Activated CD4-positive, CD25-positive, alpha-beta regulatory T cell treated with anti-CD3 and anti-CD28 coated beads, Interleukin-2, amount 50 U/mL, for 24 hours (primary cell): Measurements from ENCODE around the gene UVSSA.
"Not testable (repeated sequence)": the region's sequence is repeated elsewhere in the genome, so short reads cannot be mapped to it uniquely, and the experiment has no call there.

Experiments used
- ATAC-seq, 2 donors: fragments of 150-1000 bp; cut with Tn5 transposase; one replicate each; pipeline ENCODE4 v1.10.0; 2021; ENCODE audit warnings: mild to moderate bottlenecking in 1 of 2, moderate library complexity in 1 of 2

Gene UVSSA

DNA sequence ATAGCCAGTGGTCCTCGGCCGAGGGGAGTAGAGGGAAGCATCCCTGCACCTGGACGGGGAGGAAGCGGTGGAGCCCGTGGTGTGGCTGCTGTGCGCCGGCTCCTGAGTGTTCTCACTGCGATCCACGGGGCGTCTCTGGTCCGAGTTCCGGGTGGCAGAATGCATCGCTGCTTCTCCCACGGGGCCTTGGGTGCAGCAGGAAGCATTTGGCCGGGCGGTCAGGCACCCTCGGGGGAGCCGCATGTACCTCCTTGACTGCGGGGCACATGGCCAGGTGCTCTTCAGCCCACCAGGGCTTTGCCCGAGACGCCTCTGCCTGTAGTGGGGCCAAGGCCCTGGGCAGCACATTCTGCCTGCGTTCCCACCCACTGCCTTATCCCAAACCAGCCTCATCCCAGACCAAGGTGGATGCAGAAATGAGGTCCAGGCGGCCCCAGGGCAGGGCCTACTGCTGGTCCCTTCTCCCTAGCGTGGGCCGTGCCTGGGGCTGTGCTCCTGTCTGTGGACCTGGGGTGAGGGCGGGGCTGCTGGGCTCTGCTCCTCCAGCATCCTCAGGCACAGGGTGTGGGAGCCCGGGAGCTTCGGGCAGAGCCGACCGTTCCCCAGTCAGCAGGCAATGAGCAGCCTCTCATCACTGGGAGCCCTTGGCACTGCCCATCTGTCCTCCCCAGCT, 31.7 kb downstream of the UVSSA start:
- ATAC-seq = no peak

DNA sequence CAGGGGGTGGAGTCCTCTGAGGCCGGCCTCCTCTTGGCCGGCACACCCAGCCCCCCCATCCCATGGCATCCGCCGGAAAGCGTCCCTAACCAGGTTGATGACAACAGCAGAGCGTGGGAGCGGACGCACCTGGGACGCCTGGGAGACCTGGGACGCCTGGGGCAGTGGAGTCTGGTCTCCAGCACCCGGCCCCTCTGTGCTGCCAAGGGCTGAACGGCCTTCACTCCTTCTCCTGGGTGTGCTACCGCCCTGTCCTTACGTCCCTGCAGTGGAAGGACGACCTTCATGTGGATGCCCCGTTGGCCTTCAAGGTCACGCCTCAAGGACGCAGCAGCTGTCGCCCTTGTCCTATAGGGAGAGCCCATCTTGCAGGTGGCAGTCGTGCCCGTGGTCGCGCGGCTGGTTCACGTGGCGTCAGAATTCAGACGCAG, 32.4 kb downstream of the UVSSA start:
- ATAC-seq = no peak

DNA sequence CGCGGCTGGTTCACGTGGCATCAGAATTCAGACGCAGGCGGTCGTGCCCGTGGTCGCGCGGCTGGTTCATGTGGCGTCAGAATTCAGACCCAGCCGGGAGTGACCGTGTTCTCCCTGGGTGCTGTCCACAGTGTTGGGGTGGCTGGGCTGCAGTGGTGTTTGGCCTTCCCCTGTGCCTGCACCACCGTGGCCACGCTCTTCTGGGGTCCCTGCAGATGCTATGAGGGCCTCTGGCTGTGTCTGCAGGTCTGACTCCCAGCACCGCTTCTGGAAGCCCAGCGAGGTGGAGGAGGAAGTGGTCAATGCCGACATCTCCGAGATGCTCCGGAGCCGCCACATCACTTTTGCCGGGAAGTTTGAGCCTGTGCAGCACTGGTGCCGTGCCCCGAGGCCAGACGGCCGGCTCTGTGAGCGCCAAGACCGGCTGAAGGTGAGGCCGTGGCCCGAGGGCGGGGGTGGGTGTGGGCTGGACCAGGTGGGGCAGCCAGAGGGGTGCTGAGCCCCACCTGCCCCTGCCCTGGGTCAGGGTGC, 32.9 kb downstream of the UVSSA start:
- no peak for ATAC-seq

DNA sequence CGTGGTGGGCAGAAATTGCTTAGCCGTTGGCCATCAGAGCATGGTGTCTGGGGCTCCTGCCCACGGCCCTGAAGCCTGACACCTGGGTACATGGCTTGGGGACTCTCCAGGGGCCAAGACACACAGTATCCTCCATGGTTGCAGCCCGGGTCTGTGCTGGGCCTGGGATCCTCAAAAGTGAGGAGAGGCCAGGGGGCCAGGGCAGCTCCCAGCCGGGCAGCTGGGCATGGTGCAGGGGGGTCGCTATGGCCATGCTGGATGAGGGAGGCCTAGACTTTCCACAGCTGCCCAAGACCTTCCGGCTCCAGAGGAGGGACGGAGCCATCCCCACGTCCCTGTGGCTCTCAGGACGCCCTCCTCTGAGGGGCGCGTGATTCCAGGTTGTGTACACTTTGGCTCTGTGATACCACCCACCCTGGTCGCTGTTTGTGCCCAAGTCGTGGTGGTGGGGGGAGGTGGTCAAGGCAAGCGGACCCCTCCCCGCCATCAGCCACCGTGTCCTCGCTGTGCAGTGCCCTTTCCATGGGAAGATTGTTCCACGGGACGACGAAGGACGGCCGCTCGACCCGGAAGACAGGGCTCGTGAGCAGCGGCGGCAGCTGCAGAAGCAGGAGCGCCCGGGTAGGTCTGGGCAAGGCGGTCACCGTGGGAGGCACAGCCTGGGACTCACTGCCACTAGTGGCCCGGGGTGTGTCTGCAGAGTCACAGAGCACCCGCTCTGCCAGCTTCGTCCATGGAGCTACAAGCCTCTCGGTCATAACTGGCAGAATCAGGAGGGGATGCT, 33.6 kb downstream of the UVSSA start:
- ATAC-seq = no peak

DNA sequence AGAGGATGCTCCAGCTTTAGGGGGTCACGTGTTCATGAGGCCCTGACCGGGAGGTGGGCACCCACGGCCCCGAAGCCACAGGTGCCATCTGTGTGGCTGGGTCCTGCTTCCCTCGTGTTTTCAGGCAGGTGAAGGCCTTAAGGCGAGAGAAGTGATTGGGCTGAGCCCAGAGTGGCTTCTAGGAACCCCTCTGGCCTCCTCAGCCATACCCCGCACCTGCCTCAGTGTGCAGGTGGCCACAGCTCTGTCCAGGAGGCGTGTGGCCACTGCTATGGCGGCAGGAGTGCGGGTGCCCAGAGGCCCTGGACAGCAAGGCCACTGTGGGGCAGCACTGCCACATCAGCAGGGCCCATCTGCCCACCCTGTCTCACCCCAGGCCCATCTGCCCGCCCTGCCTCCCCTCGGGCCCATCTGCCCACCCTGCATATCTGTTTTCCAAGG, 34.2 kb downstream of the UVSSA start:
- ATAC-seq = no peak

DNA sequence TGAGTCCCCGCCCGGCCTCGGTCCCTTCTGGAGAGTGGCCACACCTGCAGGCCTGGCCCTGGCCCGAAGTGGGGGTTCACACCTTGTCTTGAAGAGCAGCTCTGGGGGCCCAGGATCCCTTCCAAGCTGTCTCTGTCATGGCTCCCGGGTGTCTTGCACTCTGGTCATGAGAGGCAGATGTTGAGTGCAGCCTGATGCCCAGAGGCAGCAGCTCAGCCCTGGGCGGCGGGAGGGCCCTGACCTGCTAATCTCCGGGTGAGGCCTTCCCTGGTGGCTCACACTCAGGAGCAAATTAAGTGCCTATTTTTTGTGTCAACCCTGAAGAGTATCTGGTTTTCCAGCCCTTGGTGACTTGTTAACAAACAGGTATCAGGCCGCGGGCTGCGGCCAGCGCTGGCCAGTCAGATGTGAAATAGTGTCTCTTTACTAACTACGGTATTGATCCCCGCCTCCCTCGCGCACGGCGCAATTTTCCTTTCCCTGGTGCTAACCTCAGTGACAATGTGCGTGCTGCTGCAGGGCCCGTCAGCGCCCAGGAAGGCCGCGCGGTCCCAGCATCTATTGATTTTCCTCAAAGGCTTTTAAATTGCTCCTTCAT, 35.0 kb downstream of the UVSSA start:
- ATAC-seq = no peak

DNA sequence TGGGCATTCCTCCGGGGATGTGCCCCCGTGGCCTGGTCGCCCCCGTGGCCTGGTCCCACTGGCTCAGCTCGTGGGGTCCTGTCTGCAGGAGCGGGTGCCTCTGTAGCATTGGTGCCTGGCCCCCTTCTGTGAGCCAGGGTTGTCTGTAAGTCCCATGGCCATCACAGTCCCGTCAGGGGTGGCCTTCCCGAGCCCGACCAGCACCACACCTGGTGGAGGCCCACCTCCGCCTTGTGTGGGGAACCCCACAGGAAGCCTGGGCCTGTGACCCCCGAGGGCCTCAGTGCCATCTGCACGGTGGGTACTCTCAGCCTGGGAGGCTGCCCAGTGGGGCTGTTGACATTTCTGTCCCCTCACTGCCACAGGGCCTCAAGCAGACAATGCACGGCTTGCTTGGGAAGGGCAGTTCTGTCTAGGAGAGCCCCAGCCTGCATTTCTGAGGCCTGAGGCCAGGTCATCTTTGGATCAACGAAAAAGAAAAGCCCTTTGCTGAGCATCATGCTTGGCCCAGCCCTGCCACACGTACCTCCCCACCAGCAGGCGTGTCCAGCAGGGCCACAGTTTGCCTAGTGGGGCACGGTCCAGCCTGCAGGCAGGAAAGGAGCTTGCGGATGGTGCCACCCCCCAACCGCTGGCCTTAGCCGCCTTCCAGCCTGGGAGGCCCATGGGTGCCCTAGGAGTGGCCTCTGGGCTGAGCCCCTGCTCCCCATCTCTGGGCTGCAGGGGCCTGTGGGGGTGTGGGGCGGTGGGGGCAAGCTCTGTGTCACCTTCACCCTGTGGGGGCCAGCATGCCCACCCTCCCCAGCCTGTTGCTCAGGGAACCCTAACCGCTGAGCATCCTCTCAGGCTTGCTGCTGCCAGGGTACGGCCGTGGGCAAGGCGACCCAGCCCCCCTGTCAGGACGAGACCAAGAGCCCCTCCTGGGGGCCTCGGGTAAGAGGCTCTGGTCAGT, 36.0 kb downstream of the UVSSA start:
- ATAC-seq = no peak

DNA sequence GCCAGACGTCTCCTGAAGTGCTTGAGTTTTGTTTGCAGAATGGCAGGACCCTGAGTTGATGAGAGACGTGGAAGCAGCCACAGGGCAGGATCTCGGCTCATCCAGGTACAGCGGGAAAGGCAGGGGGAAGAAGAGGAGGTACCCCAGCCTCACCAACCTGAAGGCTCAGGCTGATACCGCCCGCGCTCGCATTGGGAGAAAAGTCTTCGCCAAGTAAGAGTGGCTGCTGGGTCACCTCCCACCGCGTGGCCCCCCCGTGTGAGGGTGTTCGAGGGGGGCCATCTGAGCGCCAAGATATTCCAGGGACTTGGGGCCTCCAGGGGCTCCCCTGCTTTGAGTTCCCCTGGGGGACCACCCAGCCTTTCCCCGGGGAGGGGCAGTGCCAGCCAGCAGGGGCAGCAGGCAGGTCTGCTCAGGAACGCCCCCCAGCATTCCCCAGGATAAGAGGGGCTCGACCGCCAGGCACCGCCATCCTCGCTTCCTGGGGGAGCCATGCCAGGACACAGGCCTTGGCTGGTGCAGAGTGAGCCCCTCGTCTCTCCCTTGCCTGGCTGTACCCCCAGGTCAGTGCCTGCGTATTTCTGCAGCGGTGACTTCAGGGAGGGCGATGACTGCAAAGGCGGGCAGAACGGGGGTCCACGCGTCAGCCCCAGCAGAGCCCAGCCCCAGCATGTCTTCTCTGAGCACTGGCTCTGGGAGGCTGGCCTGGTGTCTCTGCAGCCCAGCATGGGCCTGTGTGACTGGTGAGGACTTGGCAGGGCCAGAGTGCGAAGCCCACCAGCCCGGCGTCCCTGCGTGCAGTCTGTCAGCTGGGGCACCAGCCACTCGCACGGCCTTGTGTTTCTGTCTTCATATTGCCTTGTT, 37.0 kb downstream of the UVSSA start:
- ATAC-seq = no peak

DNA sequence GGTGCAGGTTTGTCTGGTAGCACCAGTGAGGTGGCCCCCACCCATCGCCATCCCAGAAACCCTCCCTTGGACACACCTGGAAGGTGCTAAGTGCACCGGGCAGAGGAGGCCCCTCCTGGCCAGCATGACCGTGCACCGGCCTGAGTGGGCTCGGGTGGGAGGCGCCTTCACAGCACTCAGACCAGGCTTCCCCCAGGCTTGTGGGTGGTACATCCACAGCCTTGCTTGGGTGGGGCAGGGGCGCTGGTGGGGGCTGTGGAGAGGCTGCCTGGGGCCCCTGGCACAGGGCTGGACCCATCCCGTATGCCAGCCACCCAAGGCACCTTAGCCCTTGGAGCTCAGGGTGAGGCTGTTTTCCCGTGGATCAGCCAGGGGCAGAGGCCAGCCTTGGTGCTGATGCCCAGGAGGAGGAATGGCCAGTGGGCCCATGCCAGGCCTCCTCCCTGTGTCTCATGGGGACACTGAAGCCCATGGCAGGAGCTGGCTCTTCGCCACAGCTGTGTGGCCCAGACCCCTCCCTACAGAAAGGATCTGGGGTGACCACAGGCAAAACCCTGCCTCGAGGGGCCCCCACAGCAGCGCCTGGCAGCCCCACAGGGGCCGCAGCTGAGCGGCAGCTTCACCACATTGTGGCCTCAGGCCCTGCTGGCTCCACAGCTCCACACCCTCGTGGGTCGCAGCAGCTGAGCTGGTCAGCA, 37.8 kb downstream of the UVSSA start:
- ATAC-seq = no peak

DNA sequence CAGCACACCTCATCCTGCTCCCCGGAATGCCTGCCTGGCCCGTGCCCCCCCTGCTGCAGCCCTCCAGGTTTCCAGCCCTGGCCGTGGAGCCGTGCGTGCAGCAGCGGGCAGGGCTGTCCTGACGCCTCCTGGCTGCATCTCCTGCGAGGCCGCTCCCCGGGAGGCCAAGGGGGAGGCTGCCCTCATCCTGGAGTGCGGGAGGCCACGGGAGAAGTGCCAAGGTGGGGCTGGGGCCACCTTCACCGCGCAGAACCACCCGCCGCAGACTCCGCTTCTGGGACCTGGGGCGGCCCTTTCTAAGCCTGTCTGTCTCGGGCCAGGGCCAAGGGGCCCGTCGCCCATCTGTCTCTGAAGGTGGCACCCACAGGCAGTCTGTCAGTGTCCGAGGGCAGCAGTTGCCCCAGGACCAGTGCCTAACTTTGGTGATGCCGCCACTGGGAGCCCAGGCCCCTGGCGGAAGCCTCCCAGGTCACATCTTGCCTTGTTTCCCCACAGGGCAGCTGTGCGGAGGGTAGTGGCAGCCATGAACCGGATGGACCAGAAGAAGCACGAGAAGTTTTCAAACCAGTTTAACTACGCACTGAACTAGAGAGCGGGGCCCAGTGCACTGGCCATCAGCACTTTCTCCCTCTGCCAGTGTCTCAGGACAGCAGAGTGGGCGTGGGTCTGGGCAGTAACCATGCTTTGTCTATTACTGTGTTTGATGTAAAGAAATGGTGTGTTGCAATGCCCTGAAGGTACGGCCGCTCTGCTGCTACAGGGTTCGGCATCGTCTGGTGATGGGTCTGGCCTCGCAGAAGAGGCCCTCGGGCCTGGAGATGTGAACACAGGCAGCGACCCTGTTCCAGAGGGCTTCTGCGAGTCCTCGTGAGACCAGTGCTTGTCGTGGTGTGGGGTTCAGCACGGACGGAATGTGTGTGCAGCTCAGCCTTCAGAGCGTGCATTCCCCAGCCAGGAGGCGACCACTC, 38.6 kb downstream of the UVSSA start:
- ATAC-seq = no peak

DNA sequence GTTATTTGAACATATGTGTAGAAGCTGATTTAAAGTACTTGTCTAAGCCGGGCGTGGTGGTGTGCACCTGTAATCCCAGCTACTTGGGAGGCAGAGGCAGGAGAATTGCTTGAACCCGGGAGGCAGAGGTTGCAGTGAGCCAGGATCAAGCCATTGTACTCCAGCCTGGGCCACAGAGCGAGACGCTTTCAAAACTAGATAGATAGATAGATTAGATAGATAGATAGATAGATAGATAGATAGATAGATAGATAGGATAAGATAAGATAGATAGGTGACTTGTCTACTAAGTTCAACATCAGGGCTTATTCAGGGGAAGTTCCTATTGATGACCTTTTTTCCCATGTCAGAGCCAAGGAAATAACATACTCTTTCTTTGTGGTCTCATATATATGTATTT, 46.4 kb downstream of the UVSSA start:
- not testable (repeated sequence) for ATAC-seq

DNA sequence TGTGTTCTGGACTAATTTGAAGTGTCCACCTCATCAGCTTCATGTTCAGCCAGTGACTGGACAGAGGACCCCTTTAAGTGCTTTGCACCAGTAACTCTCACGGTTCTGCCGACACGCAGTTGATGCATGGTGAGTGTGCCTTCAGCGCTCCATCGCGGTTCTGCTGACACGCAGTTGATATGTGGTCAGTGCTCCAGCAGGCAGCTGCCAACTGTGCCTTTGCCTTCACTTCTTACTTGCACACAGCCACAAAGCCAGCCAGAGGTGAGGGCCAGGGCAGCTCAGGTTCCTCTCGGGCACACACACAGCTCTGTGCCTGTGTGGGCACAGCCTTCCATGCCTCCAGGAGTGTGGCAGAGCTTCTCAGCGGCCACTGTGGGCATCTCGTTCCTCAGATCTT, 46.9 kb downstream of the UVSSA start:
- ATAC-seq = no peak

DNA sequence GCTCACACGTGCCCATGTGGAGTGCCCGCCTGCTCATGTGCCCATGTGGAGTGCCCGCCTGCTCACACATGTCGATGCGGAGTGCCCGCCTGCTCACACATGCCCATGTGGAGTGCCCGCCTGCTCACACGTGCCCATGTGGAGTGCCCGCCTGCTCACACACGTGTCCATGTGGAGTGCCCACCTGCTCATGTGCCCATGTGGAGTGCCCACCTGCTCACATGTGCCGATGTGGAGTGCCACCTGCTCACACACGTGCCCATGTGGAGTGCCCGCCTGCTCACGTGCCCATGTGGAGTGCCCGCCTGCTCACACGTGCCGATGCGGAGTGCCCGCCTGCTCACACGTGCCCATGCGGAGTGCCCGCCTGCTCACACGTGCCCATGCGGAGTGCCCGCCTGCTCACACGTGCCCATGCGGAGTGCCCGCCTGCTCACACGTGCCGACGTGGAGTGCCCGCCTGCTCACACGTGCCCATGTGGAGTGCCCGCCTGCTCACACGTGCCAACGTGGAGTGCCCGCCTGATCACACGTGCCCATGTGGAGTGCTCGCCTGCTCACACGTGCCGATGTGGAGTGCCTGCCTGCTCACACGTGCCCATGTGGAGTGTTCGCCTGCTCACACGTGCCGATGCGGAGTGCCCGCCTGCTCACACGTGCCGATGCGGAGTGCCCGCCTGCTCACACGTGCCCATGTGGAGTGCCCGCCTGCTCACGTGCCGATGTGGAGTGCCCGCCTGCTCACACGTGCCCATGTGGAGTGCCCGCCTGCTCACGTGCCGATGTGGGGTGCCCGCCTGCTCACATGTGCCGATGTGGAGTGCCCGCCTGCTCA, 47.8 kb downstream of the UVSSA start:
- ATAC-seq = not testable (repeated sequence)

DNA sequence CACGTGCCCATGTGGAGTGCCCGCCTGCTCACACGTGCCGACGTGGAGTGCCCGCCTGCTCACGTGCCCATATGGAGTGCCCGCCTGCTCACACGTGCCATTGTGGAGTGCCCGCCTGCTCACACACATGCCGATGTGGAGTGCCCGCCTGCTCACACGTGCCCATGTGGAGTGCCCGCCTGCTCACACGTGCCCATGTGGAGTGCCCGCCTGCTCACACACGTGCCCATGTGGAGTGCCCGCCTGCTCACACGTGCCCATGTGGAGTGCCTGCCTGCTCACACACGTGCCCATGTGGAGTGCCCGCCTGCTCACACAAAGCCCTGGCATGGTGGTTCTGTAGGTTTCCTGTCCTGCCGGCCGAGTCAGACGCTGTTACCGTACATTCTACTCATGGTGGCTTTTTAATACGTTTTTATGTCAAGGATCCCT, 48.4 kb downstream of the UVSSA start:
- ATAC-seq = not testable (repeated sequence)

DNA sequence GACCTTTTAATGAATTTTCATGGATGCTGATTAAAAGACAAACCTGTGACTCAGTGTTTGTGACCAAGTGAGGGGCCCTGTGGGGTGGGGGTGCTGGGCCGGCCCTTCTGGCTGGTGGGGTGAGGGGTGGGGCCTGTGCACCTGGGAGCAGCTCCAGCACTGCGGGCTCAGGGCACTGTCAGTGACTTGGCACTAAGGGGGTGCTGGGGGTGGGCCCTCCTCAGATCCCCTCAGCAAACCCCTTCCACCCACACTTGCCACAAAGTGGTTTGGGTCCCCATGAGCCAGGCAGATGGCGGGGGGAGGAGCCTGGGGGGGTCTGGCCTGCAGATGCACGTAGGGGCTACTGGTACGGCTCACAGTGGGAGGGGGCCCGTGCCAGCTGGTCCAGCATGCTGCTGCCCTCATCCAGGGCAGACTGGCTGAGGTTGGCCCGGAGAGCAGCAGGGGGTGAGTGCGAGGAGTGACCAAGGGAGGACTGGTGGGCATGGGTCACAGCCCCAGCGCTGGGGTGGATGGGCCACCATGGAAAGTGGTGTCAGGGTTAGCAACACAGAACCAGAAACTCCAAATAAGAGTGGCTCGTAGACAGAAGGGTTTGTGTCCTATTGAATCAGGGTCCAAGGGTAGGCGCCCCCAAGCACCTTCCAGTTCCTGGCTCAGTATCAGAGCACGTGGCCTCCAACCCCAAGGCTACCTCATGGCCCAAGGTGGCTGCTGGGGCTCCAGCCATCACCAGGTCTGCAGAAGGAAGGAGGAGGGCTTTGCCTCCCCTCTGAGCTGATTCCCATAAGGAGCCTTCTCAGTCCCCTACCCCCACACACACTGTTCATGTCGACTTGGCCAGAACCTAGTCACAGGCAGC, 49.2 kb downstream of the UVSSA start:
- no peak for ATAC-seq

DNA sequence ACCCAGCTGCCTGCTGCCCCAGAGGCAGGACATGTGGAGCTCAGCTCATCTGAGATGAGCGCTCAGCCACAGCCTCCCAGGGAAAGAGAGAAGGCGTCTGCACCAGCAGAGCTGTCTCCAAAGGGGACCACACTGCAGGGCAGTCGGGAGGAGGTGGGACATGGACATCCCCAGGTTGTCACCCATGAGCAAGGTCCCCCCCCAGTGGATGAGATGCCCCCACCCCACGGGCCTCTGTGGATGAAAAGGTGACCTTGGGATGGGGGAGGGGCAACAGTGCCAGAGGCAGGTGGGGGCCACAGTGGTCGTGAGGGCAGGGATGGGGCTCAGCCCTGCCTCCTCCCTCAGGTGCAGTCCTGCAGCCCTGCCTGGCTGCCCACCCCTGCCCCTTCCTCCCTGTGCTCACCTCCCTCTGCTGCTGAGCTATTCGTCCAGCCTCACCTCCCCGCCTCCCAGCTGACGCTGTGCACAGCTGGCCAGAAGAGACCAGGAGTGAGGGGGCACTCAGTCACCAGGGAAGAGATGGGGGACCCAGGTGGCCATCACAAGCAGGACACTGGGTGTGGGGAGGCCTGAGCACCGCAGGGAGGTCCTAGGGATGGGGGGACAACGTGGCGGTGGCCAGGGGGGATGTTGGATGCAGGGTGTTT, 49.9 kb downstream of the UVSSA start:
- no peak for ATAC-seq
